Ramos (cell line): ENCODE data around the gene ABCA3.

Source experiments
- in situ Hi-C: fragments of 300-500 bp; cut with MboI; formaldehyde crosslinking; loops from one replicate; pipeline ENCODE4 v1.14.3; 2022; ENCODE audit warnings: low sequenced_read_pairs; ENCODE audit not compliant: unreplicated experiment

ABCA3 gene

DNA sequence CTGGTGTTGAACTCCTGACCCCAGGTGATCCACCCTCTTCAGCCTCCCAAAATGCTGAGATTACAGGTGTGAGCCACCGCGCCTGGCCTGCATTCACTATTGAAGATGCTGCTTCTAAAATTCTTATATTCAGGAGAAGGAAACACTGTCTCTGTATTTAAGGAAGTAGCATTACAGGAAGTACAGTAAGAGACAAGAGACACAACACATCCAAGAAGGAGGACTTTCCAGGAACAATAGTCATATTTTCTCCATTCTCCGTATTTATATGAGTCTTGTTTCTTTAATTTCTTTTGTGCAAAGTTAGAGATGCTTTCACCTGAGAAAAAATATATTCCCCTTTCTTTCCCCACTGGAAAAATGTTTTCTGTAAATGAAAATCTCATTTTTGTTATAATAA, 18.3 kb upstream of the ABCA3 start:
- in situ Hi-C loops, result no loop called here

DNA sequence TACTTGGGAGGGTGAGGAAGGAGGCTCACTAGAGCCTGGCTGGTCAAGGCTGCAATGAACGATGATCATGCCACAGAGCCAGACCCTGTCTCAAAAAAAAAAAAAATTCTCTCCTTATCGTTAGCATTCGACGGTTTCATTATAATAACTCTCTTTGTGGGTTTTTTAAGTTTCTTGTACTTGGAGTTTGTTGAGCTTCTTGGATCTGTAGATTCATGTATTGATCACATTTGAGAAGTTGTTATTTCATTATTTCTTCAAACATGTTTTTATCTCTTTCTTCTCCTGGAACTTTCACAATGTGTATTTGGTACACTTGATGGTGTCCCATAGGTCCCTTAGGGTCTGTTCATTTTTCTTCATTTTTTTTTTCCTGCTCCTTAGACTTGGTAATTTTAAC, 16.8 kb upstream of the ABCA3 start:
- in situ Hi-C loops, result no loop called here

DNA sequence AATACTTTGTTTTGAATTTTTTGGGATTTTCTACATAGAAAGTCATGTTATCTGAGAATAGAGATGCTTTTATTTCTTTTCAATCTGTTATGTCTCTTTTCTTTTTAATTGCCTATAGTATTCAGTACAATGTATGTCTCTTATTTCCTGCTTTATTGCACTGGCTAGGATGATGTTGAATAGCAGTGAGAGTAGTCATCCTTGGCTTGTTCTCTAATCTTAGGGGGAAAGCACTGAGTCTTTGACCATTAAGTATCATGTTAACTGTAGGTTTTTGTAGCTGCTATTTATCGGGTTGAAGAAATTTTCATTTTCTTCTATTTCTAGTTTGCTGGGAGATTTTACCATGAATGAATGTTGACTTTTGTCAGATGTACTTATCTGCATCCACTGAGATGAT, 10.0 kb upstream of the ABCA3 start:
- in situ Hi-C loops, result no loop called here

DNA sequence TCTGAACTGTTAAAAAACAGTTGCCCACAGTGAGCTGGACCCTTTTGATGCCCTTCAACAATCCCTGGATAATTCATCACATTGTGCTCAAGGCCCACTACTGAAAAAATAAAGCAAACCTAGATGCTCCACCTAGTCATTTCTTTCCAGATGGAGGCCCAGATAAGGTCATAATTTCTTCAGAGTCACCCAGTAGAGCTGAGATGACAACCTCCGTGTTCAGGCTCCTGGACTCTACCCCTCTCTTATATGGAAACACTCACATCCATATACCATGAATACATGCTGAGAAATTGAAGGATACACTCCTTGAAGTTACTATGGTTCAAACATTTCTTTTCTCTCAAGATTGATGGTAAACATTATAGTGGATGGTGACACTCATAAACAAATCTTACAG, 2.7 kb upstream of the ABCA3 start:
- in situ Hi-C loops, result no loop called here

DNA sequence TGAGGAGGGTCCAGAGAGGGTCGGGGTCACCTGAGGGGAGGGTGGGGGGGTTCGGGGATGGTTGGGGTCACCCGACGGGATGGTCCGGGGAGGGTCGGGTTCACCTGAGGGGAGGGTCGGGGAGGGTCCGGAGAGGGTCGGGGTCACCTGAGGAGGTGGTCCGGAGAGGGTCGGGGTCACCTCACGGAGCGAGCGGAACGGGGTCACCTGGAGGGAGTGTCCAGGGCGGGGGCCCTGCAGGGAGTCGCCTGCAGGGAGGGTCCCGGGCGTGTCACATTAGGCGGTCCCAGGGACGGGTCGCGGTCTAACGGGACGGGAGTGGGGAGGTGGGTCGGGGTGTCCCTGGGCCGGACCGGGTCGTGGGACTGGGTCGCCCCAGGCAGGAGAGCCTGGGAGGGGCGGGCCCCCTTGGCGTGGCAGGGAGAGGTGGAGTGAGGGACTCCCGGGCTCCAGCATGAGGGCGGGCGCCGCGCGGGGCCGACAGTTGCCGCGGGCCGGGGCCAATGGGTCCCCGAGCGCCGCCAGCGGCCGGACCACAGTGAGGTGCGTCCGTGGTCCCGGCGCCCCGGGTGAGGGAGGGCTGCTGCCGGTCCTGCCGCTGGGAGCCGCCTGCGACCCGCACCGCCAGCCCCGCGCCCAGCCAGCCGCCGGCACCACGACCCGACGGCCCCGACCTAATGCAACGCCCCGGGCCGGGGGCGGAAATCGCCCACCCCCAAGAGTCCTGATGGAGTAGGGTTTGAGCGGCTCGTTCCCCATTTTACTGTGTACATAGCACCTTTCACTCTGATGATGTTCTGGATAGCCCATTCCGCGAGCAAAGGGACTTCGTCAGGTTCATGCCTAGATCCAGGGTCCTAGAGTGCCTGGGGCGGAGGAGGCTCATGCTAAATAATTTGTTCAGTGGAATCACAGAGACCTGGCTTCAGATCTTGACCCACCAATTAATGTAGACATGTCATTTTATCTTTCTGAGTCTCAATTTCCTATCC, 1.2 kb upstream of the ABCA3 start:
- in situ Hi-C loops, result no loop called here

DNA sequence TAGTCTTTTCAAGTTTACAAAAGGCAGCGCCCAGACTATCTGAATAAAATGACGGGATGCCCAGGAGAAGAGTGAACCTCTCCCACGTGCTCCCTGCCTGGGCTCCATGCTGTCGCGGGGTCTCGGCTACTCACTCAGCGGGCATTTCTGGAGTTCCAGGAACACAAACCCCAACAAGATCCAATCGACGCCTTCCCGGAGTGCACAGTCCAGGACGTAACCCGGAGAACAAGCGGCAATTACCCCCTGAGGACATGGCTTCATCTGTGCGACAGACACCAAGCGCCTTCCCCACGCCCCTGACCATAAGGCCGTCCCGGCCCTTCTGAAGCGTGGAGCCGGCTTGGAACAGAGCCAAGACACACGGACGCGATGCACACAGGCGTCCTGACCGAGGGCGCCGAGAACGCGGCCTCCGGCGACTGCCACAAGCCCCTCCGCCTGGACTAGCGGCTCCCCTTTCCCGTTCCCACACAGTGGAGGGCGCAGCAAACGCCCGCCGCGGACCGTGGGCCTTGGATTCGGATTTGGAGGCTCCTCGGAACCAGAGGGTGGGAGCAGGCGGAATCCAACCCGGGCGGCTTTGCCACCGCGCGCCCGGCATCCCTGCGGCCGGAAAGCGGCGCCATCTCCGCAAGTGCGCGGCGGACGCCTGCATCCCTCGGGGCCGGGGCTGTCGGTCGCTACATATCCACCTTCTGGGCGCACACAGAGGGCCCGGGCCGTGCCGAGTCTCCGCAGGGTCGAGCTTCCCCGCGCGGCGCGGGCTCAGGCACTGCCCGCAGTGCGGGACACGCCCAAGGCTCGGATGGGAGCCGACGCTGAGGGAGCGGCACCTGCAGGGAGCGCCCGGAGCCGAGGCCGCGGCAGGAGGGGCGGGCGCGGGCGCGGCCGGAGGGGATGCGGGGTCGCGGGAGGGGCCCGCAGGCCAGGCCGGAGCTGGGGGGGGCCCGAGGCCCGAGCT, 725 bp downstream of the ABCA3 start:
- in situ Hi-C loops, result no loop called here

DNA sequence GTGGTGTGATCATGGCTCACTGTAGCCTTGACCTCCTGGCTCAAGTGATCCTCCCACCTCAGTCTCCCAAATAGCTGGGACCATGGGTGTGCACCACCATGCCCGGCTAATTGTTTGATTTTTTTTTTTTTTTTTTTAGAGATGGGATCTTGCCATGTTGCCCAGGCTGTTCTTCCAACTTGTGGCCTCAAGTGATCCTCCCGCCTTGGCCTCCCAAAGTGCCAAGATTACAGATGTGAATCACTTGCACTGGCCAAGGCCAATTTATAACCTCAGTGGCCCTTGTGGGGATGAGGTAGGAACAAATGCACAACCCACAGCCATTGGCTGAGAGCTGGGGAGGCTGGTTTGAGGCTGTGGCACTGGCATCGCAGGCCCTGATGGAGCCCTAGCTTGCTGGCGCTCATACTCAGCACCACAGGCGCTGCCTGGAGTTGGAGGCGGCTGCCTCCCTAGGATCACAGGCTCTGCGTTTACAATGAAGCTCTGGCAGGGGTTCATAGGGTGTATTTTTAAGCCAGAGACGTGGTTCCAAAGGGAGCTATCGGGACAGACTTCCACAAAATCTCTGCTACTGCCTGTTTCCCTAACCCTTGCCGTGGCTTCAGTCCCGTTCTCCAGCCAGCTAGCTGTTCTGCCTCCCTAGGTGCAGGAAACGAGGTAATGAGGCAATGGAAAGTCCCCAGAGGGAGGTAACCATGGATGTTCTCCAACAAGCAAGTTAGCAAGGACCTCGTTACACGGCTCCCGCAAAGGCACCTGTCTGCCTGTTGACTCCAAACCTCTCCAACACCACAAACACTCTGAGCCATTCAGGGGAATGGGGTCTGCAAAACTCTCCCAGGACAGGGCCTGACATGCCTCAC, 2.9 kb downstream of the ABCA3 start:
- in situ Hi-C loops, result no loop called here

DNA sequence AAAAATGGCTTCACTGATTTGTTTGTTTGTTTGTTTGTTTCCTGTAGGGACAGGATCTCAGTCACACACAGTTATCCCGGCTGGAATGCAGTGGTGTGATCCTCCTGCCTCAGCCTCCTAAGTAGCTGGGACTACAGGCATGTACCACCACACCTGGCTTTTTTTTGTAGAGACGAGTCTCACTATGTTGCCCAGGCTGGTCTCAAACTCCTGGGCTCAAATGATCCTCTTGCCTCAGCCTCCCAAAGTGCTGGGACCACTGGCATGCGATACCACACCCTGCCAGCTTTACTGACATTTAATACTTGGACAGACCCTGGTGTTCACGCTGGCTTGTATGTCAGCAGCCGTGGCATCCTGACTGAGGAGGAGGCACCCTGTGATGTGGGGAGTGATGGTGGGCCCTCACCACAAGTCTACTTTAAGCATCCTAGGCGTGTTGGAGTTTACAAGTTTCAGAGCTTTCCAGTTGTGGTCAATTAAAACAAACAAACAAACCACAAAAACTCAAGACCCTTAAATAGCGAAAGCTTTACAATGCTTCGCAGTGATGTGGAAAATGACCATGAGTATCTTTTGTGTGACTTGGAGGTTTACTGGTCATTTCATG, 5.1 kb downstream of the ABCA3 start:
- in situ Hi-C loops, result no loop called here

DNA sequence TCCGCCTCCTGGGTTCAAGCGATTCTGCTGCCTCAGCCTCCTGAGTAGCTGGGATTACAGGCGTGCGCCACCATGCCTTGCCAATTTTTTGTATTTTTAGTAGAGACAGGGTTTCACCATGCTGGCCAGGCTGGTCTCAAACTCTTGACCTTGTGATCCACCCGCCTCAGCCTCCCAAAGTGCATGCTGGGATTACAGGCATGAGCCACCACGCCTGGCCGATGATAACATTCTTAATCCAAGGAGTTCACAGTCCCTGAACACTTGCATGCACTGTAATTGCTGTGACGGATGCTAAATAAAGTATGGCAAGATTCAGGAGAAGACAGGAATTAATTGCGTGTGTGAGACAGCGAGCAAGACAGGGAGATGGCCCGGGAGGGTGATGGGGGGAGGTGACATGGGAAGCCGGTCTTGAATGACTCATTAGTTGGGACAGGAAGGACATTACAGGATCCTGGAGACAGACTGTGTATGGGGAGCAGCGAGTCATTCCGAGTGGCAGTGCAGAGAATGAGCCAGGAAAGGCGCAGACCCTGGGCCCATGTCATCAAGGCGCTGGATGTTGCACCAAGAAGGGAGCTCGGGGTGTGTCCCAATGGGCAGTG, 6.7 kb downstream of the ABCA3 start:
- in situ Hi-C loops, result no loop called here

DNA sequence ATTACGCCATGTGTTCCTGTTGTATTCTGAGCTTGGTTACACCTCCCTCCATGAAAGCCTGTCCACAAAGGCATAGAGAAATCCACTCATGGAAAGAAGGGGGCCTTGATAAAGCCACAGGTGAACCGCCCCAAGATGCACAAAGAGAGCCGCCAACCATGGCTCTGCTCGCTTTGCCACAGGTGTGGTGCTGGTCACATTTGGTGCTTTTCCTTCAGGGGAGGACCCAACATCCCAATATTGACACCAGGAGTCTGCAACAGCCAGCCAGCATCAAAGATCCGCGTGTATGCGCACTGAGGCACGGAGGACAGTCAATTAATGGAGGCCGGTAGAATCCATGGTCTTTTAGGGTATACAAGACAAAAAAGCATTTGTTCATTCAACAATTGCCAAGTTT, 7.3 kb downstream of the ABCA3 start:
- in situ Hi-C loops, result no loop called here

DNA sequence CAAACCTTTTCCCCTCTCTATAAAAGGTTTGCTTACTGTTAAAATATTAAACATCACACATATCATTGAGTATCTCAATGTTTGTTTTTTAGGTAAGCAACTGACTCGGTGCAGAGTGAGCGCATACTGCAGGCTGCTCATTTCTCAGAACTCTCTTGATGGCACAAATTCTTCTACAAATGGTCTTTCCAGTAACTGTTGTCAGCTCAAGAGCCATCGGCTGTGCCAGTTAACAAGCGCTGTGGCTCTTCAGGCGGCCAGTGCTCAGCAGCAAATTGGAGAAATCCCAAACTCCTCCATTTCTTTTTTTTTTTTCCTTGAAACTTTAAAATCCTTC, 8.6 kb downstream of the ABCA3 start:
- in situ Hi-C loops, result no loop called here

DNA sequence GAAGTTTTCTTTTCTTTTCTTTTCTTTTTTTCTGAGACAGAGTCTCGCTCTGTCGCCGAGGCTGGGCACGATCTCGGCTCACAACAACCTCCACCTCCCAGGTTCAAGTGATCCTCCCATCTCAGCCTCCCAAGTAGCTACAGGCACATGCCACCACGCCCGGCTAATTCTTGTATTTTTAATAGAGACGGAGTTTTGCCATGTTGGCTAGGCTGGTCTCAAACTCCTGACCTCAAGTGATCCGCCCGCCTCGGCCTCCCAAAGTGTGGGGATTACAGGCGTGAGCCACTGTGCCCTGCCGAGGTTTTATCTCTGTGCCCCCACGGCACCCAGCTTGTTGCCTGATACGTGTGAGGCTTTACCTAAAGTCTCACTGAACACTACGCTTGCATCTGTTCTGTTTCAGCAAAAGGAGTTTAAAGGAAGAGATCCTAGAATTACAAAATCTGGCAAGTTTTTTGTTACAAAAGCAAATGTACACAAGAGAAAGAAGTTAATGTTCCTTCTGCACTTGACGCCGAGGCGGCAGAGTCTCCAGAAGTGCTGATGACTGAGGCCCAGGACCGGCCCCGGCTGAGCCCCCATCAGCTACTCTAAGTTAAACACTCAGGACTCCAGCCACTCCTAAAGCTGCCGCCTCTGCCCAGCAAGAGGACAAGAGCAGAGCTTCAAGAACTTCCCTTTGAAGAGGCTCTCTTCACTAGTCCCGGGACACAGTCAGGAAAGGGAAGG, 9.2 kb downstream of the ABCA3 start:
- in situ Hi-C loops, result no loop called here

DNA sequence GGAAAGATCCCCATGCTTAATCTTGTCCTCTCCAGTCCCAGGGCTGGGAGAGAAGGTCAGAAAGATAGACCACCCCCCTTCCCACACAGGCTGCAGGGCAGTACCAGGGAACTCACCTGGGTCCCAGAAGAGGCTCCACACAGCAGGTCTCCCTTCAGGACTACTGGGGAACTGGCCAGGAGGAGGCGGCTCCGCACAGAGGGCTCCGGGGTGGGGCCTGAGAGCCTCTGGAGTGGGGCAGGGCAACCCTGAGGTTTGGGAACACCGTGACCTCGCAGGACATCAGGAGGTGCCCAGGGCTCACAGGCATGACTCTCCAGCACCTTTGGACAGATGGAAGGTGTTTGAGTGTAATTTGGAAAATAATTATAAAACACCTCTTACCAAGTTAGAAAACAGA, 11.0 kb downstream of the ABCA3 start:
- in situ Hi-C loops, result no loop called here

DNA sequence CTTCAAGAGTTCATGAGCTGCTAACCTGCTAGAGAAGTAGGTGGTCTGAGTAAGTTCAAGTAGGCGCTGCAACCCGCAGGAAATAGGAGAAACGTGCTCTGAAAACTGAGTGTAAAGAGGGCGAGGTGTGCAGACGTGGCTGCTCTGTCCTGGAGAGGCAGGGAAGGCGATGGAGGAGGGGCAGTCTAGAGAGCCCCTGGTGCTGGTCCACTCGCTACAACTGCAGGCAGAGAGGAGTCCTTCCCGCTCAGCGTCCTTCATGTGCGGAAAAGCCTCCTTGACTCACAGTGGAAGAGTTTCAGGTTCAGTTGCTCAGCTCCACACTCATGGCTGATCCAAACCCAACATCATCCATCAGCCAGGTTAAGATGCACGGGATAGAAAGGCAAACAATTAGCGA, 12.1 kb downstream of the ABCA3 start:
- in situ Hi-C loops, result no loop called here

DNA sequence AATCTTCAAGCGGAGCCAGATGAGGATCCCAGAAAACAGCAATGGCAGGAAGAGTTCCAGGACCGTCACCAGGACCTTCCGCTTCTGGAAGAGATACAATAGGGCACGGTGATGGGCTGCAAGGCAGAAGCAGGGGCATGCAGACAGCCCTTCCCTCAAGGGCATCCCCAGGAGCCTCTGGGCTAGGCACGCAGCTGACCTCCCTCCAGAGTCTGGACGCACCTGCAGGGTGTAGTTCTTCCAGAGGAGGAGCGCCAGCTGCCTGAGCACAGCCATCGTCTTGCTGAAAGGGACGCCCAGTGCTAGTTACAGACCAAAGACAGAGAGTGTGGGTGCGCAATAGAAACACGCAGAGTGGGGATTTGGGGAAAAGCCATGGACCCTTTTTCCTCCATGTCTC, 14.3 kb downstream of the ABCA3 start:
- in situ Hi-C loops, result no loop called here

DNA sequence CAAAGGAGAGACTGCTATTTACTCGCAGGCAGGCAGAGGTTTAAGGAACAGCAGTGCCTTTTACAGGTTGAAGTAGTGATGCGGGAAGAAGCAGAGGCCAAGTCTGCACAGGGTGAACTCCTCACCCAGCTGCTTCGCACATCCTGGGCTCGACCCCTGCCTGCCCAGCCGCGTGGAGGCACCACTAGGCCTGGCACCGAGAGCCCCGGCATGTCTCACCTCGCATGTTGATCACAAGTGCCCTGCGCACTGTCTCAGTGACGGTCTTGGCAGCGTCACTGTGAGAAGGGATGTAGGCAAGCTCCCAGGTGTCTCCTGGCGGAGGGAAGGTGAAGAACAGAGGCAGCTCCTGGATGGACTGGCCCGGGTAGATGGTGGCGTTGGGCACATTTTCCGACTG, 14.7 kb downstream of the ABCA3 start:
- in situ Hi-C loops, result no loop called here

DNA sequence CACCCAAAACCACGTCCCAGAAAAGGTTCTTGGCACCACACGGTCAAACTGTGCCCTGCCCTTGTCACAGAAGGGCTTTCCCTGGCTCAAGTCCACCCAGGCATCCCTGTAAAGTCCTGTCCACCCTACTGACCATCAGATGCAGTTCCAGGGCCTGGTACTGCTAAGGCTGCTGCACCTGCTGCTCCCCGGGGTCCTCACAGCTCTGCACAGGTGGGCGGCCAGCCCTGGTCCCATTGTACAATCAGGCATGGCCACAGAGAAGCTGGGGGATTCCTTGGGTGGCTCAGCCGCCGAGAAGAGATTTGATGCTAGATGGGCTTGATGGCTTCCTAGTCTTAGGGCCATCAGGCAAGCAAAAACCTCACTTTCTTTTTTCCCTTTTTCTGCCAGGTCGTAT, 15.3 kb downstream of the ABCA3 start:
- in situ Hi-C loops, result no loop called here

DNA sequence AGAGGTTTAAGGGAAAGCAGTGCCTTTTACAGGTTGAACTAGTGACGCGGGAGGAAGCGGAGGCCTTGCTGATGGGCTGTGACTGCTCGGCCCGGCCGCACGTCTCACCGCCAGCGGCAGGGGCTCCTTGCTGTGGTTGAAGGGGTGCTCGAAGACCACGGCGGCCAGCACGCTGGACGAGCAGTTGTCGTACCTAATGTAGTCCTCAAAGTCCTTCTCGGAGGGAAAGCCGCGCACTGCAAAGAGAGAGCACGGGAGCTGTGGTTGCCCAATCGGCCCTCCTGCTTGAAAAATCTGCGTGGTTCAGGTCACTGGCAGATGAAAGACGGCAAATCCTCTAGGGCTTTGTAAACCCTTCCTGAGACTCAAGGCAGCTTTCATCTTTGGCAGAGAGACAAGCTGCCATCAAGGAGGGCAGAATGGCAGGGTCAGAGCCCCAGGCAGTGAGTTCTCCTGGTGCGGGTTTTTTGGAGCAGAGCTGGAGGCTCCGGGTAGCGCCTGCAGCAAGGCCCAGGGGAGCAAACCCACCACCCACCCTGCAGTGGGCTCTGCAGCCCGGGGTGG, 16.1 kb downstream of the ABCA3 start:
- in situ Hi-C loops, result no loop called here

DNA sequence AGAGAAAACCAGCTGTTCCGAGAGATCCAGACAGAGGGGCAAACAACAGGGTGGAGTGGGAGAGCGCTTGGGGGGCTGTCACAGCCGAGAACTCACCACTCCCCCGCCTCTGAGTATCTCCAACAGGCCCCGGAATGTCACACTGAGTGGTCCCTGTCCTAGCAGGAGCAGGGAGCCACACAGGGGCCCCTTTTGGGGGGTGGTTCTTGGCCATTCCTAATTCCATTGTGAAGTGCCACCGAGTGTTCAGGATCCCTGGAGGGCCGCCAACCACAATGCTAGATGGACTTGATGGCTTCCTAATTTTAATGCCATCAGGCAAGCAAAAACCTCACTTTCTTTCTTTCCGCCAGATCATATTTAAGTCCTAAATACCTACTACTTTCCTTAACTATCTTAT, 16.8 kb downstream of the ABCA3 start:
- in situ Hi-C loops, result no loop called here
